Neural cell (in vitro differentiated cells): ENCODE results near the gene RDH13. TPM values are rescaled to one million over a fixed set of nuclear protein-coding genes. Genes with fewer than 3 reads are reported as not detected.
"Not testable (repeated sequence)": the region's sequence is repeated elsewhere in the genome, so short reads cannot be mapped to it uniquely, and the experiment has no call there.

ENCODE experiments used
- H2AFZ ChIP-seq: fragments of 200-600, 300-800 bp; sonication (generic), shearing (Covaris generic); 2 replicates; pipeline ENCODE4 v1.6.0; 2014; ENCODE audit warnings: low read depth, mild to moderate bottlenecking, antibody characterized with exemption, low read length, moderate library complexity
- H3F3A ChIP-seq: fragments of 200-600 bp; shearing (Covaris generic); 2 replicates; pipeline ENCODE4 v1.6.1; 2016; ENCODE audit warnings: mild to moderate bottlenecking, moderate library complexity, mixed read lengths, antibody characterized with exemption, low read length; ENCODE audit not compliant: insufficient read depth, poor library complexity, severe bottlenecking
- H3K27ac ChIP-seq: fragments of 200-600, 300-800 bp; sonication (generic), shearing (Covaris generic); 2 replicates; pipeline ENCODE4 v1.5.1; 2014; ENCODE audit warnings: mild to moderate bottlenecking, low read length, moderate library complexity
- H3K27me3 ChIP-seq: fragments of 300-800, 200-600 bp; sonication (generic), shearing (Covaris generic); 2 replicates; pipeline ENCODE4 v1.6.0; 2014; ENCODE audit warnings: mild to moderate bottlenecking, low read depth, low read length, moderate library complexity; ENCODE audit not compliant: insufficient read depth
- H3K36me3 ChIP-seq: fragments of 300-800, 200-600 bp; sonication (generic), shearing (Covaris generic); 2 replicates; pipeline ENCODE4 v1.5.1; 2014; ENCODE audit warnings: mild to moderate bottlenecking, antibody characterized with exemption, low read length, moderate library complexity; ENCODE audit not compliant: insufficient read depth
- H3K4me2 ChIP-seq: fragments of 300-800, 200-600 bp; sonication (generic), shearing (Covaris generic); 2 replicates; pipeline ENCODE4 v1.6.0; 2014; ENCODE audit warnings: mild to moderate bottlenecking, low read length
- H3K4me3 ChIP-seq: fragments of 300-800, 200-600 bp; sonication (generic), shearing (Covaris generic); 2 replicates; pipeline ENCODE4 v1.5.1; 2014; ENCODE audit warnings: mild to moderate bottlenecking, low read length, moderate library complexity
- H3K79me2 ChIP-seq: fragments of 200-600 bp; shearing (Covaris generic); replicated peaks from 2 replicates; pipeline ENCODE4 v1.6.0; 2014; ENCODE audit warnings: mild to moderate bottlenecking, low read length, moderate library complexity; ENCODE audit not compliant: insufficient read depth
- H3K9ac ChIP-seq: fragments of 300-800, 200-600 bp; sonication (generic), shearing (Covaris generic); 2 replicates; pipeline ENCODE4 v1.6.1; 2016; ENCODE audit warnings: mild to moderate bottlenecking, low read length, mixed read lengths
- H3K9me2 ChIP-seq: fragments of 200-600 bp; shearing (Covaris generic); 2 replicates; pipeline ENCODE4 v1.6.1; 2016; ENCODE audit warnings: mild to moderate bottlenecking, low read length, mixed read lengths; ENCODE audit not compliant: insufficient read depth
- H3K9me3 ChIP-seq: fragments of 200-600, 300-800 bp; sonication (generic), shearing (Covaris generic); 2 replicates; pipeline ENCODE4 v1.6.1; 2016; ENCODE audit warnings: mild to moderate bottlenecking, mixed run types, low read length, moderate library complexity, mixed read lengths
- H4K20me1 ChIP-seq: fragments of 200-600 bp; shearing (Covaris generic); 2 replicates; pipeline ENCODE4 v1.6.1; 2016; ENCODE audit warnings: mild to moderate bottlenecking, mixed run types; ENCODE audit not compliant: insufficient read depth
- EP300 ChIP-seq: fragments of 450-650 bp; conservative IDR thresholded peaks from 2 replicates; pipeline ENCODE4 v1.6.1; 2014; ENCODE audit warnings: antibody characterized with exemption, mild to moderate bottlenecking, moderate library complexity; ENCODE audit not compliant: poor library complexity, severe bottlenecking
- EZH2 ChIP-seq: fragments of 200-600, 300-800 bp; shearing (Covaris generic), sonication (generic); IDR thresholded peaks from 2 replicates; pipeline ENCODE4 v1.6.1; 2014; ENCODE audit warnings: antibody characterized with exemption, low read length, borderline replicate concordance, mild to moderate bottlenecking; ENCODE audit not compliant: insufficient read depth, poor library complexity, severe bottlenecking
- MXI1 ChIP-seq: fragments of 450-650 bp; conservative IDR thresholded peaks from 2 replicates; pipeline ENCODE4 v1.6.1; 2014; ENCODE audit warnings: antibody characterized with exemption, mild to moderate bottlenecking; ENCODE audit not compliant: poor library complexity, severe bottlenecking
- POLR2AphosphoS5 ChIP-seq: IDR thresholded peaks from 2 replicates; pipeline ENCODE4 v1.6.1; 2012
- RAD21 ChIP-seq: fragments of 450-650 bp; conservative IDR thresholded peaks from 2 replicates; pipeline ENCODE4 v1.6.1; 2014; ENCODE audit warnings: antibody characterized with exemption, mild to moderate bottlenecking, moderate library complexity
- SMC3 ChIP-seq: fragments of 450-650 bp; conservative IDR thresholded peaks from 2 replicates; pipeline ENCODE4 v1.6.1; 2014; ENCODE audit warnings: antibody characterized with exemption, mild to moderate bottlenecking, moderate library complexity; ENCODE audit not compliant: poor library complexity
- TAF1 ChIP-seq: IDR thresholded peaks from 2 replicates; pipeline ENCODE4 v1.6.1; 2012; ENCODE audit warnings: low read depth
- polyA plus RNA-seq: library from polyadenylated mRNA; depleted of rRNA; stranded (reverse); fragments of >200 nt; gene quantifications from 2 replicates; pipeline ENCODE4 v1.2.3, GENCODE V29; 2014
- TF ChIP-seq, protein P1 (sequence below): fragments of 450-650 bp; IDR thresholded peaks from 2 replicates; pipeline ENCODE4 v1.5.1; 2014; ENCODE audit warnings: antibody characterized with exemption, mild to moderate bottlenecking, moderate library complexity; ENCODE audit not compliant: poor library complexity, severe bottlenecking
- TF ChIP-seq, protein P2 (sequence below): IDR thresholded peaks from 2 replicates; pipeline ENCODE4 v1.6.1; 2012; ENCODE audit warnings: borderline replicate concordance

Gene RDH13
- polyA plus RNA-seq, 1 donor from 2014 or later: 9.8 TPM

DNA sequence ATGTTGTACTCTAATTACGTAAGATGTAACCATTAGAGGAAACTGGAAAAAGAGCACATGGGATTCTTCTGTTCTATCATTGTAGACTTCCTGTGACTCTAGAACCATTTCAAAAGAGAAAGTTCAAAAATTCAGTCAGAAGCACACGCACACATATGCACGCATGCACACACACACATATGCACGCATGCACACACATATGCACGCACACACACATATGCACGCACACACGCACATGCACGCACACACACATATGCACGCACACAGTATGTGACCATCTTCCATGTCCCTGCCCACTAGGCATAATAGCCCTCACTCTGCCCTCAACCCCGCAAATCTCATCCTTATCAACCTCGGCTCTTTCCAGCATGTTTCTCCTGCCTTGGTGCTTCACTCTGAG, 38.8 kb downstream of the RDH13 start:
- Histone ChIP-seq H3K27ac (no peak overlapping the region), H3K4me2 (no peak overlapping the region), H3F3A (no peaks in the 10 kb centered on the region), H3K79me2 (no peaks in the 10 kb centered on the region), H3K9me3 (peaks cover 8% of the 10 kb centered on the region), H3K27me3 (no peaks in the 10 kb centered on the region), H4K20me1 (no peaks in the 10 kb centered on the region), H3K4me3 (no peak overlapping the region), H2AFZ (no peak overlapping the region), H3K9me2 (no peaks in the 10 kb centered on the region), H3K9ac (no peak overlapping the region), H3K36me3 (no peaks in the 10 kb centered on the region)
- TF ChIP-seq MXI1 (no peak), TAF1 (no peak), POLR2AphosphoS5 (no peak)

DNA sequence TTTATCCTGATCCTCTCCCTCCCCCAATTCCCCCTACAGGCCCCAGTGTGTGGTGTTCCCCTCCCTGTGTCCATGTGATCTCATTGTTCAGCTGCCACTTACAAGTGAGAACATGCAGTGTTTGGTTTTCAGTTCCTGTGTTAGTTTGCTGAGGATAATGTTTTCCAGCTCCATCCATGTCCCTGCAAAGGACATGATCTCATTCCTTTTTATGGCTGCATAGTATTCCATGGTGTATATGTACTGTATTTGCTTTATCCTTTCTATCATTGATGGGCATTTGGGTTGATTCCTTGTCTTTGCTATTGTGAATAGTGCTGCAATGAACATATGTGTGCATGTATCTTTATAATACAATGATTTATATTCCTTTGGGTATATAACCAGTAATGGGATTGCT, 42.6 kb downstream of the RDH13 start:
- not testable (repeated sequence) for H3K27me3 ChIP-seq, H3K9ac ChIP-seq, H3K4me3 ChIP-seq, H3K27ac ChIP-seq, H2AFZ ChIP-seq, H3K79me2 ChIP-seq, H4K20me1 ChIP-seq, H3K36me3 ChIP-seq, H3K9me2 ChIP-seq, H3K4me2 ChIP-seq, H3K9me3 ChIP-seq, H3F3A ChIP-seq

DNA sequence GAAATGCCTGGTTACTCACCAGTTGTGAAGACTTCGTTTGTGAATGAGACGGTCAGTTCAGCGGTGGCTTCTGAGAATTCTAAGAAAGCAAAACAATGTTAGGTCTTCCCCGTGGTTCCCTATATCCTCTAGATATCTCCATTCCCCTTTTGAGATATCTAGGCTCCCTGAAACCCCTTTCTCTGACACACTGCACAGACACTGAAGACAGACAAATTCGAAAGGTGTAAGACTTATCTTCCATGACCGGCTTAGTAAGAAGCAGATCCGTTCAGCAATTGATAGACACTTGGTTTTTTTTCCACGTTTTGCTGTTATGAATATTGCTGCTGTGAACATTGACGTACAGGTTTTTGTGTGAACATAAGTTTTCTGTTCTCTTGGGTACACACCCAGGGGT, 44.3 kb downstream of the RDH13 start:
- H3K9me2 ChIP-seq: no peaks in the 10 kb centered on the region
- H4K20me1 ChIP-seq: no peaks in the 10 kb centered on the region
- H3K4me3 ChIP-seq: no peak overlapping the region
- TF ChIP-seq EP300: no peak
- no peak for TF ChIP-seq TAF1
- TF ChIP-seq POLR2AphosphoS5: no peak
- TF ChIP-seq, protein P1, sequence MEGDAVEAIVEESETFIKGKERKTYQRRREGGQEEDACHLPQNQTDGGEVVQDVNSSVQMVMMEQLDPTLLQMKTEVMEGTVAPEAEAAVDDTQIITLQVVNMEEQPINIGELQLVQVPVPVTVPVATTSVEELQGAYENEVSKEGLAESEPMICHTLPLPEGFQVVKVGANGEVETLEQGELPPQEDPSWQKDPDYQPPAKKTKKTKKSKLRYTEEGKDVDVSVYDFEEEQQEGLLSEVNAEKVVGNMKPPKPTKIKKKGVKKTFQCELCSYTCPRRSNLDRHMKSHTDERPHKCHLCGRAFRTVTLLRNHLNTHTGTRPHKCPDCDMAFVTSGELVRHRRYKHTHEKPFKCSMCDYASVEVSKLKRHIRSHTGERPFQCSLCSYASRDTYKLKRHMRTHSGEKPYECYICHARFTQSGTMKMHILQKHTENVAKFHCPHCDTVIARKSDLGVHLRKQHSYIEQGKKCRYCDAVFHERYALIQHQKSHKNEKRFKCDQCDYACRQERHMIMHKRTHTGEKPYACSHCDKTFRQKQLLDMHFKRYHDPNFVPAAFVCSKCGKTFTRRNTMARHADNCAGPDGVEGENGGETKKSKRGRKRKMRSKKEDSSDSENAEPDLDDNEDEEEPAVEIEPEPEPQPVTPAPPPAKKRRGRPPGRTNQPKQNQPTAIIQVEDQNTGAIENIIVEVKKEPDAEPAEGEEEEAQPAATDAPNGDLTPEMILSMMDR: no peak
- no peak for TF ChIP-seq RAD21
- TF ChIP-seq MXI1: no peak
- no peak for TF ChIP-seq SMC3
- TF ChIP-seq, protein P2, sequence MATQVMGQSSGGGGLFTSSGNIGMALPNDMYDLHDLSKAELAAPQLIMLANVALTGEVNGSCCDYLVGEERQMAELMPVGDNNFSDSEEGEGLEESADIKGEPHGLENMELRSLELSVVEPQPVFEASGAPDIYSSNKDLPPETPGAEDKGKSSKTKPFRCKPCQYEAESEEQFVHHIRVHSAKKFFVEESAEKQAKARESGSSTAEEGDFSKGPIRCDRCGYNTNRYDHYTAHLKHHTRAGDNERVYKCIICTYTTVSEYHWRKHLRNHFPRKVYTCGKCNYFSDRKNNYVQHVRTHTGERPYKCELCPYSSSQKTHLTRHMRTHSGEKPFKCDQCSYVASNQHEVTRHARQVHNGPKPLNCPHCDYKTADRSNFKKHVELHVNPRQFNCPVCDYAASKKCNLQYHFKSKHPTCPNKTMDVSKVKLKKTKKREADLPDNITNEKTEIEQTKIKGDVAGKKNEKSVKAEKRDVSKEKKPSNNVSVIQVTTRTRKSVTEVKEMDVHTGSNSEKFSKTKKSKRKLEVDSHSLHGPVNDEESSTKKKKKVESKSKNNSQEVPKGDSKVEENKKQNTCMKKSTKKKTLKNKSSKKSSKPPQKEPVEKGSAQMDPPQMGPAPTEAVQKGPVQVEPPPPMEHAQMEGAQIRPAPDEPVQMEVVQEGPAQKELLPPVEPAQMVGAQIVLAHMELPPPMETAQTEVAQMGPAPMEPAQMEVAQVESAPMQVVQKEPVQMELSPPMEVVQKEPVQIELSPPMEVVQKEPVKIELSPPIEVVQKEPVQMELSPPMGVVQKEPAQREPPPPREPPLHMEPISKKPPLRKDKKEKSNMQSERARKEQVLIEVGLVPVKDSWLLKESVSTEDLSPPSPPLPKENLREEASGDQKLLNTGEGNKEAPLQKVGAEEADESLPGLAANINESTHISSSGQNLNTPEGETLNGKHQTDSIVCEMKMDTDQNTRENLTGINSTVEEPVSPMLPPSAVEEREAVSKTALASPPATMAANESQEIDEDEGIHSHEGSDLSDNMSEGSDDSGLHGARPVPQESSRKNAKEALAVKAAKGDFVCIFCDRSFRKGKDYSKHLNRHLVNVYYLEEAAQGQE: no peak
- no peak for TF ChIP-seq EZH2
- H3K36me3 ChIP-seq: no peaks in the 10 kb centered on the region
- no peak overlapping the region for H3K27ac ChIP-seq
- peaks cover under 1% of the 10 kb centered on the region for H3K9me3 ChIP-seq
- H3K9ac ChIP-seq: no peak overlapping the region
- H3K4me2 ChIP-seq: no peak overlapping the region
- H3K27me3 ChIP-seq: no peaks in the 10 kb centered on the region
- no peaks in the 10 kb centered on the region for H3F3A ChIP-seq
- no peak overlapping the region for H2AFZ ChIP-seq
- no peaks in the 10 kb centered on the region for H3K79me2 ChIP-seq
